SU-DHL-6 (cell line): ENCODE results near the gene MAP2K3.

ENCODE experiments used
- H2AFZ ChIP-seq: fragments of 200-600 bp; sonication (generic); 2 replicates; pipeline ENCODE4 v1.6.1; 2014; ENCODE audit warnings: low read depth, mild to moderate bottlenecking, moderate library complexity, mixed read lengths, antibody characterized with exemption, low read length; ENCODE audit not compliant: severe bottlenecking
- H3F3A ChIP-seq: fragments of 200-600 bp; shearing (Covaris generic); 2 replicates; pipeline ENCODE4 v1.6.0; 2016; ENCODE audit warnings: antibody characterized with exemption, mild to moderate bottlenecking; ENCODE audit not compliant: insufficient read depth
- H3K27ac ChIP-seq: fragments of 200-600 bp; sonication (generic); 2 replicates; pipeline ENCODE4 v1.5.1; 2016; ENCODE audit warnings: low read depth, mild to moderate bottlenecking, low read length, moderate library complexity, mixed read lengths
- H3K27me3 ChIP-seq: fragments of 200-600 bp; sonication (generic), shearing (Covaris generic); 2 replicates; pipeline ENCODE4 v1.6.0; 2014; ENCODE audit warnings: mild to moderate bottlenecking, low read length
- H3K36me3 ChIP-seq: fragments of 200-600 bp; sonication (generic); 2 replicates; pipeline ENCODE4 v1.6.1; 2014; ENCODE audit warnings: mild to moderate bottlenecking, low read length, mixed read lengths
- H3K4me2 ChIP-seq: fragments of 300-600, 200-600 bp; shearing (Covaris generic), sonication (generic); 2 replicates; pipeline ENCODE4 v1.6.0; 2014; ENCODE audit warnings: low read length, low read depth, mild to moderate bottlenecking; ENCODE audit not compliant: poor library complexity, severe bottlenecking
- H3K4me3 ChIP-seq: fragments of 200-600 bp; sonication (generic); 2 replicates; pipeline ENCODE4 v1.5.1; 2014; ENCODE audit warnings: antibody characterized with exemption, low read length, mild to moderate bottlenecking, mixed read lengths; ENCODE audit not compliant: insufficient read depth, poor library complexity, severe bottlenecking
- H3K79me2 ChIP-seq: fragments of 200-600 bp; sonication (generic); 2 replicates; pipeline ENCODE4 v1.6.1; 2014; ENCODE audit warnings: mild to moderate bottlenecking, low read length, moderate library complexity; ENCODE audit not compliant: insufficient read depth
- H3K9ac ChIP-seq: fragments of 200-600 bp; sonication (generic); 2 replicates; pipeline ENCODE4 v1.7.0; 2014; ENCODE audit warnings: mild to moderate bottlenecking, low read length
- H3K9me2 ChIP-seq: fragments of 200-600 bp; sonication (generic); replicated peaks from 2 replicates; pipeline ENCODE4 v1.6.1; 2014; ENCODE audit warnings: low read length; ENCODE audit not compliant: insufficient read depth
- H3K9me3 ChIP-seq: fragments of 200-600 bp; sonication (generic); 2 replicates; pipeline ENCODE4 v1.6.1; 2014; ENCODE audit warnings: low read length, mixed read lengths; ENCODE audit not compliant: insufficient read depth
- H4K20me1 ChIP-seq: fragments of 200-600 bp; sonication (generic); 2 replicates; pipeline ENCODE4 v1.6.1; 2014; ENCODE audit warnings: low read depth, mild to moderate bottlenecking, antibody characterized with exemption, low read length, moderate library complexity, mixed read lengths
- EZH2phosphoT487 ChIP-seq: fragments of 200-600 bp; sonication (generic), shearing (Covaris generic); conservative IDR thresholded peaks from 2 replicates; pipeline ENCODE4 v1.6.1; 2018; ENCODE audit warnings: mild to moderate bottlenecking, antibody characterized with exemption, low read length, moderate library complexity, mixed read lengths
- TF ChIP-seq, protein P1 (sequence below): fragments of 200-600 bp; sonication (generic); IDR thresholded peaks from one replicate; pipeline ENCODE4 v1.5.1; 2017; ENCODE audit warnings: antibody characterized with exemption, mild to moderate bottlenecking, low read length, moderate library complexity; ENCODE audit not compliant: insufficient read depth, poor library complexity, severe bottlenecking

MAP2K3 gene

DNA sequence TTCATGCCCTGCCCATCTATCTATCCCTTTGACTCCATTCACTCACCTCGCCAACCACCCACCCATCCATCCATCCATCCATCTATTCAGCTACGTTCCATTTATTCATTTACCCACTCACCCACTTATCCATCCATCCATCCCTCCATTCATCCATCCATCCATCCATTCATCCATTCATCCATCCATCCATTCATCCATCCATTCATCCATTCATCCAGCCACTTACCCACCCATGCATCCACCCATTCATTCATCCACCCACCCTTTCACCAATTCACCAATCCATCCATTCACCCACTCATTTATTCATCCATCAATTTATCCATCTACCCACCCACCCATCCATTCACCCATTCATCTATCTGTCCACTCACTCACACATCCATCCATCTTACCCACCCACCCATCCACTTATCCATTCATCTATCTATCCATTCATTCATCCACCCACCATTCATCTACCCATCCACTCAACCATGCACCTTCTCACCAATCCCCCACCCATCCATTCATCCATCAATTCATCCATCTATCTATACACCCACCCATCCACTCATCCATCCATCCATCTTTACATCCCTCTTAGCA, 72.1 kb downstream of the MAP2K3 start:
- H3F3A ChIP-seq, result no peaks in the 10 kb centered on the region
- no peak overlapping the region for H3K9ac ChIP-seq
- no peaks in the 10 kb centered on the region for H3K9me3 ChIP-seq
- no peaks in the 10 kb centered on the region for H3K9me2 ChIP-seq
- H3K79me2 ChIP-seq, result no peaks in the 10 kb centered on the region
- no peak overlapping the region for H3K27ac ChIP-seq
- no peak overlapping the region for H2AFZ ChIP-seq
- H3K4me2 ChIP-seq, result no peak overlapping the region
- H3K27me3 ChIP-seq, result no peaks in the 10 kb centered on the region
- no peaks in the 10 kb centered on the region for H3K36me3 ChIP-seq
- no peak for TF ChIP-seq EZH2phosphoT487
- TF ChIP-seq, protein P1, sequence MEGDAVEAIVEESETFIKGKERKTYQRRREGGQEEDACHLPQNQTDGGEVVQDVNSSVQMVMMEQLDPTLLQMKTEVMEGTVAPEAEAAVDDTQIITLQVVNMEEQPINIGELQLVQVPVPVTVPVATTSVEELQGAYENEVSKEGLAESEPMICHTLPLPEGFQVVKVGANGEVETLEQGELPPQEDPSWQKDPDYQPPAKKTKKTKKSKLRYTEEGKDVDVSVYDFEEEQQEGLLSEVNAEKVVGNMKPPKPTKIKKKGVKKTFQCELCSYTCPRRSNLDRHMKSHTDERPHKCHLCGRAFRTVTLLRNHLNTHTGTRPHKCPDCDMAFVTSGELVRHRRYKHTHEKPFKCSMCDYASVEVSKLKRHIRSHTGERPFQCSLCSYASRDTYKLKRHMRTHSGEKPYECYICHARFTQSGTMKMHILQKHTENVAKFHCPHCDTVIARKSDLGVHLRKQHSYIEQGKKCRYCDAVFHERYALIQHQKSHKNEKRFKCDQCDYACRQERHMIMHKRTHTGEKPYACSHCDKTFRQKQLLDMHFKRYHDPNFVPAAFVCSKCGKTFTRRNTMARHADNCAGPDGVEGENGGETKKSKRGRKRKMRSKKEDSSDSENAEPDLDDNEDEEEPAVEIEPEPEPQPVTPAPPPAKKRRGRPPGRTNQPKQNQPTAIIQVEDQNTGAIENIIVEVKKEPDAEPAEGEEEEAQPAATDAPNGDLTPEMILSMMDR, result no peak
- no peak overlapping the region for H3K4me3 ChIP-seq
- no peaks in the 10 kb centered on the region for H4K20me1 ChIP-seq

DNA sequence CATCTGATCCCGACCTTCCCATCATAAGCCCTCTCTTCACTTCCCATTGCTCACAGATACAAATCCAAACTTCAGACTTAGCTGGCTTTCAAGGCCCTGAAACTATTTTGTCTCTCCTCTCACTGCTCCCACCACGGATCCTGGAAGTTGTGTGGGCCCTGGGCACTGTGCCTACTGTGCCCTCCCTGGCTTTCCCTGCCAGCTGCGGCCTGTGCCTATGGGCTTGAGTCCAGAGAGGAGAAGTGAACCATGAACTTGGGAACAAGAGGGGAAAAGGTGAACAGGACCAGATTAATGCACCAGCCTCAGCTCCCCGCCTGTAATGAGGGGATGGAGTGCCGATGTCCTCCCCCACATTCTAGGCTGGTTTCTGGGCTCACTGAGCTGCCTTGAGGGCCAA, 72.8 kb downstream of the MAP2K3 start:
- Histone ChIP-seq H3K4me3 (no peak overlapping the region), H3K27me3 (no peaks in the 10 kb centered on the region), H3K4me2 (no peak overlapping the region), H3K27ac (no peak overlapping the region), H3K9ac (no peak overlapping the region), H3K36me3 (no peaks in the 10 kb centered on the region), H3K9me3 (no peaks in the 10 kb centered on the region), H3F3A (no peaks in the 10 kb centered on the region), H3K79me2 (no peaks in the 10 kb centered on the region), H4K20me1 (no peaks in the 10 kb centered on the region), H2AFZ (no peak overlapping the region), H3K9me2 (no peaks in the 10 kb centered on the region)
- TF ChIP-seq EZH2phosphoT487, result no peak

- Histone ChIP-seq H3K36me3 (no peaks in the 10 kb centered on the region), H3K27ac (no peak overlapping the region), H4K20me1 (no peaks in the 10 kb centered on the region), H3K9me3 (no peaks in the 10 kb centered on the region), H3K4me2 (no peak overlapping the region), H2AFZ (no peak overlapping the region), H3K27me3 (0 out of 2 replicates have a peak, but pooled peaks cover 3% of the 10 kb centered on the region), H3K9ac (no peak overlapping the region), H3K9me2 (no peaks in the 10 kb centered on the region), H3F3A (no peaks in the 10 kb centered on the region), H3K4me3 (no peak overlapping the region), H3K79me2 (no peaks in the 10 kb centered on the region)
- TF ChIP-seq, protein P1, result no peak
- TF ChIP-seq EZH2phosphoT487, result no peak
Observed at GRCh38 chr17:21357696-21358656, 73.5 kb downstream of the MAP2K3 start.
